Kidney epithelial cell (primary cell): Measurements from ENCODE around the gene GATB. TPM values are rescaled to one million over a fixed set of nuclear protein-coding genes. Genes with fewer than 3 reads are reported as not detected.
A peak's percentile ranks its signal among the peaks of the same experiment; 100 is the strongest.

Source experiments
- DNase-seq: peaks from one replicate; pipeline ENCODE4 v3.0.0-alpha.2; 2010; ENCODE audit warnings: low read depth
- H3K27me3 ChIP-seq: 2 replicates; pipeline ENCODE4 v1.6.0; 2011; ENCODE audit warnings: low read length; ENCODE audit not compliant: control insufficient read depth, insufficient read depth
- H3K36me3 ChIP-seq: 2 replicates; pipeline ENCODE4 v1.5.1; 2011; ENCODE audit warnings: low read length; ENCODE audit not compliant: control insufficient read depth, insufficient read depth
- H3K4me3 ChIP-seq: 2 replicates; pipeline ENCODE4 v1.5.1; 2011; ENCODE audit warnings: low read depth, mild to moderate bottlenecking, control low read depth, low read length
- total RNA-seq: library from RNA; depleted of rRNA; stranded (reverse); fragments of >200 nt; gene quantifications from 2 replicates; pipeline ENCODE4 v1.2.3, GENCODE V29; 2015
- TF ChIP-seq, protein P1 (sequence below): IDR thresholded peaks from 2 replicates; pipeline ENCODE4 v1.5.1; 2011; ENCODE audit warnings: mild to moderate bottlenecking, moderate library complexity, low read length, control low read depth, inconsistent platforms; ENCODE audit not compliant: insufficient read depth, poor library complexity, severe bottlenecking

GATB gene
- total RNA-seq, 1 donor from 2014 or later, result 39.4 TPM

DNA sequence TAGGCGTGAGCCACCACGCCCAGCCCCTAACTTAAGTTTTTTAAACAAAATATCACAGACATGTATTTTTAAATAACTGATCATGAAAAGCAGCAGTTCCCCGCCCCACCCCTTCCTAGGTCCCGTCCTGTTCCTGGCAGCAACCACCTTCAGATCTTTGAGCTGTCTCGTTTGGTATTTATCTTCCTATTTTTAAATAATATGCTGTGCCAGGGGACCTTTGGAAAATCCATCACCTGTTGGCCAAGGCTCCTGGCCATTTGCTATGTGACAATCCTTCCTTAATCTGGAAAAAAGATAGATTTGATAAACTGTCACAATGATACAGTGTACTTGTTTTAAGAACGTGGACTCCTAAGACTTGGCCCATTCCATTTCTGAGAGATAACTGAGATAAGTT, 10.7 kb downstream of the GATB start:
- no peaks in the 10 kb centered on the region for H3K36me3 ChIP-seq

DNA sequence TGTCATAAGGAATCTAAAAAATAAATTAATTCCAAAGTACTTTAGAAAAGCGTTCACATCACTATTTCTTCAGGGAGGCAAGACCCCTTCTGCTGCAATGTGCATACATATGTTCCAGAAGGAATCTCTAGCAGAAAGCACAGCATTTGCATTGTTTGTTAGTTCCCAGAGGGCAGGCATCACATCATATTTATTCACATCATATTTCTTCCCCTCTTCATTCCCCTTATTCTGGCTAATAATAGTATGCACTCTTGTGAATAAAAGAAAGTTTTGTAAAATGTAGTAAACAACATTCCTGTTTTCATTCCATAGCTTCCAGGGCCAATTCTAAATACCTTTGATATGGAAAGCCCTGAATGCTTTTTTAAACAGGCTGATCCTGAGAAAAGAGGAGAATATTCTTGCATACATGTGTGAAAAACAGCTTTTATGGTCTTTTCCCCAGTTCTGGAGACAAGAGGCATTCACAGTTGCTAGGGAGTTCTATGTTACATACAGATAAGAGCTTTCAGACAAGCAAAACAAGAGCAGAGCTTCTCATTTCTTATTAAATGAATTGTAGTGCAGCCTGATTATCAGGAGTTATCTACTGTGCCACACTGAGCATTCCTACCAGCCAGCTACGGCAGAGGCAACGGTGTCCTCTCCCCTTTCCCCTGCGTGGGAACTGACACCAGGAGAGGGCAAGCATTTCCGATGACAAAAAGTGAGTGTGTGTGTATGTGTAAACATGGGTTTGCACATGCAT, 15.2 kb downstream of the GATB start:
- H3K4me3 ChIP-seq, result no peak overlapping the region
- no peak for DNase-seq
- H3K27me3 ChIP-seq, result no peaks in the 10 kb centered on the region
- no peaks in the 10 kb centered on the region for H3K36me3 ChIP-seq
- TF ChIP-seq, protein P1, sequence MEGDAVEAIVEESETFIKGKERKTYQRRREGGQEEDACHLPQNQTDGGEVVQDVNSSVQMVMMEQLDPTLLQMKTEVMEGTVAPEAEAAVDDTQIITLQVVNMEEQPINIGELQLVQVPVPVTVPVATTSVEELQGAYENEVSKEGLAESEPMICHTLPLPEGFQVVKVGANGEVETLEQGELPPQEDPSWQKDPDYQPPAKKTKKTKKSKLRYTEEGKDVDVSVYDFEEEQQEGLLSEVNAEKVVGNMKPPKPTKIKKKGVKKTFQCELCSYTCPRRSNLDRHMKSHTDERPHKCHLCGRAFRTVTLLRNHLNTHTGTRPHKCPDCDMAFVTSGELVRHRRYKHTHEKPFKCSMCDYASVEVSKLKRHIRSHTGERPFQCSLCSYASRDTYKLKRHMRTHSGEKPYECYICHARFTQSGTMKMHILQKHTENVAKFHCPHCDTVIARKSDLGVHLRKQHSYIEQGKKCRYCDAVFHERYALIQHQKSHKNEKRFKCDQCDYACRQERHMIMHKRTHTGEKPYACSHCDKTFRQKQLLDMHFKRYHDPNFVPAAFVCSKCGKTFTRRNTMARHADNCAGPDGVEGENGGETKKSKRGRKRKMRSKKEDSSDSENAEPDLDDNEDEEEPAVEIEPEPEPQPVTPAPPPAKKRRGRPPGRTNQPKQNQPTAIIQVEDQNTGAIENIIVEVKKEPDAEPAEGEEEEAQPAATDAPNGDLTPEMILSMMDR, result no peak

More for the DNA sequence above, 10.7 kb downstream of the GATB start:
- TF ChIP-seq, protein P1, result no peak
- DNase-seq, result no peak
- Histone ChIP-seq H3K27me3 (no peaks in the 10 kb centered on the region), H3K4me3 (no peak overlapping the region)

DNA sequence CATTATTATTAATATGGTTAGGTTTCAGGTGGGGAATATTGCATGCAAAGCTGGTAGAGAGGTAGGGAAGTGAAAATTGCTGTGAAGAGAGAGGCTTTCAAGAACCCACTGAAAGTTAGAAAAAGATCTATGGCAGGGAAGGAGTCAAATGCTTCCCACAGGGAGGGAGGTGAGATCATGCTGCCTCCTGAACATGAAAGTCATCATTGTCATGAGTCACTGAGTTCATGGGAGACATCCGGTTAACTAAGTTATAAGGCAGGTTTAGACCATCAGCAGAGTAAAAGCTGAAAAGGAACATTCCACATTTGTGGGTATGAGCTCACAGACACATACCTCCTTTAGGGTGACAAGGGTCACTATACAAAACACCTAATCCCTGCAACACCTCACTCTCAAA, 16.2 kb downstream of the GATB start:
- Histone ChIP-seq H3K36me3 (no peaks in the 10 kb centered on the region), H3K27me3 (no peaks in the 10 kb centered on the region), H3K4me3 (no peak overlapping the region)
- DNase-seq, result peak; percentile 98
- TF ChIP-seq, protein P1, result no peak

DNA sequence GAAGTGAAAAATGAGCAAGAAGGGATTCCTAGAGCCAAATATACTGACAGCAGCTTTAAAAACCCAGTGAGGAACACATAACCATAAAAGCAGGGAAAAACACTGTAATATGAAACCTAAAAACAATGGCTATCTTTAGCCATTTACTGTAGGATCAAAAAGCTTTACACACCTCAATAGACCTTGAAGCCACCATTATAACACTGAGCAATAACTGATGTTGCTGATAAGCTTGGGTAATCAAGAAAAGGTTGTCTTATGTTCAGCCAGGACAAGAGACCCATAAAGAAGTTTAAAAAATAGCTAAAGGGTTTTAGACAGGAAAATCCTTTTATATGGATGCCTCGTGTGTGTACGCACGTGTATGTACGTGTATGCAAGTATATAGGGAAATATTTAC, 16.9 kb downstream of the GATB start:
- TF ChIP-seq, protein P1, result no peak
- DNase-seq, result no peak
- peaks cover 2% of the 10 kb centered on the region for H3K36me3 ChIP-seq
- H3K27me3 ChIP-seq, result no peaks in the 10 kb centered on the region
- H3K4me3 ChIP-seq, result no peak overlapping the region

DNA sequence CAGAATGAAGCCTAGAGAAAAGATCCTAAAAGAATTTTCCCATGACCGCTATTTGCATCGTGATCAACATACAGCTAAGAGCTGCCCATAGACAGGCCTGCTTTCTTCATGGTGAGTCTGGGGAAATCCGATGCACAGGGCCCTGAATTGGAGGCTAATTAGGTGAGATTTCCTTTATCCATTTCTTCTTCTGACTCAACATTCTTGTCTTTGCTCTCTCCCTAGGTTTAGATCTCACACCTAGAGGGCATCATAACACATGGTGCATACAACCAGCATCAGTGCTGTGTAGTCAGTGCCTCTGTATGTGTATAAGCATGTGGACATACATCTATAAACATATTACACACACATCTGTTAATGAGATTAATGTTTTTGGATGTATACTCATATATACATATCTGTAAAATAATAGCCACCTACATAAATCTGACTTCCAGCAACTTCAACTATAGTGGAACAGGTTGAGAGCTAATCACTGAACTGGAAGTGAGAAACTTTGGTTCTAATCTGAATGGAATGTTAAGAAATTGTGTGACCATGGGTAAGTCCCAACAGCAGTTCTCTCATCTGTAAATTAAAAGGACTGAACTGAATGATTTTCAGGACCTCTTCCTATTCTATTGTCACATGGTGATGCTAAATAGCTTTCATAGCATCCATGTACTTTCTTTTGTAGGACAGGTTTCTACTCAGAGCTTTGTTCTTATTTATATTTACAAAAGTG, 17.5 kb downstream of the GATB start:
- DNase-seq, result peak; percentile 43
- H3K4me3 ChIP-seq, result no peak overlapping the region
- H3K36me3 ChIP-seq, result peaks cover 2% of the 10 kb centered on the region
- H3K27me3 ChIP-seq, result no peaks in the 10 kb centered on the region
- TF ChIP-seq, protein P1, result peak; percentile 23
